ENCODE data around the gene PCNX4.

Gene PCNX4

GRCh38 chr14:60085085-60085484 is 6.6 kb upstream of the PCNX4 start:
- Histone ChIP-seq H3K79me1 (ENCODE audit: low read depth, low read length) (peaks cover 2% of the 10 kb centered on the region), H2BK15ac (ENCODE audit: low read length) (no peak overlapping the region), H2BK120ac (ENCODE audit: low read depth, low read length) (no peak overlapping the region), H3K36me3 (replicated peaks in 1 of 2; ENCODE audit: control insufficient read depth in 2 of 2, insufficient read depth in 2 of 2, low read length in 2 of 2) (no peaks in the 10 kb centered on the region), H2AK5ac (ENCODE audit: low read depth, low read length) (no peak overlapping the region), H3K4me2 (ENCODE audit: insufficient read depth, low read length, poor library complexity, severe bottlenecking) (no peak overlapping the region), H3K23ac (ENCODE audit: low read depth, low read length, poor library complexity) (no peak overlapping the region), H3K27ac (replicated peaks; ENCODE audit: low read length) (no peak overlapping the region), H3K4me3 (ENCODE audit: low read length in 2 of 2) (no peak overlapping the region), H3K4me1 (ENCODE audit: control insufficient read depth in 2 of 2, insufficient read depth in 1 of 2, low read depth in 1 of 2, low read length in 2 of 2) (no peaks in the 10 kb centered on the region), H3K14ac (ENCODE audit: low read length) (no peak overlapping the region), H3K9me3 (replicated peaks in 1 of 2; ENCODE audit: control insufficient read depth in 2 of 2, insufficient read depth in 1 of 2, low read depth in 1 of 2, low read length in 2 of 2) (no peaks in the 10 kb centered on the region), H3K18ac (ENCODE audit: low read length) (no peak overlapping the region), H4K8ac (ENCODE audit: low read depth, low read length) (no peak overlapping the region), H4K91ac (ENCODE audit: low read depth, low read length, poor library complexity) (no peak overlapping the region), H2BK5ac (ENCODE audit: low read length) (no peak overlapping the region), H2AFZ (ENCODE audit: low read length) (no peak overlapping the region), H3K9ac (ENCODE audit: low read depth, low read length, poor library complexity) (no peak overlapping the region), H2BK12ac (ENCODE audit: low read length) (no peak overlapping the region), H3K27me3 (ENCODE audit: control insufficient read depth in 3 of 3, insufficient read depth in 3 of 3, low read depth in 1 of 3, low read length in 3 of 3) (no peaks in the 10 kb centered on the region), H3K4ac (ENCODE audit: low read length) (no peak overlapping the region)
- DNase-seq (ENCODE audit: low spot score), result no peak

GRCh38 chr14:60085693-60086092 is 6.0 kb upstream of the PCNX4 start:
- peaks cover 0 to 1% of the 10 kb centered on the region in 2 donors for H3K4me1 ChIP-seq (ENCODE audit: control insufficient read depth in 2 of 2, insufficient read depth in 1 of 2, low read depth in 1 of 2, low read length in 2 of 2)
- WGBS, 2 donors (ENCODE audit: extremely low coverage in 2 of 2, insufficient read length in 2 of 2, insufficient replicate concordance in 1 of 2), result no CpG with 5 or more reads among the region's 3 CpGs
- no peak overlapping the region for H4K8ac ChIP-seq (ENCODE audit: low read depth, low read length)
- no peak overlapping the region for H2AFZ ChIP-seq (ENCODE audit: low read length)
- H3K9me3 ChIP-seq (replicated peaks in 1 of 2; ENCODE audit: control insufficient read depth in 2 of 2, insufficient read depth in 1 of 2, low read depth in 1 of 2, low read length in 2 of 2), result no peaks in the 10 kb centered on the region
- no peaks in the 10 kb centered on the region for H3K27me3 ChIP-seq (ENCODE audit: control insufficient read depth in 3 of 3, insufficient read depth in 3 of 3, low read depth in 1 of 3, low read length in 3 of 3)
- H3K79me1 ChIP-seq (ENCODE audit: low read depth, low read length), result peaks cover 2% of the 10 kb centered on the region
- no peak overlapping the region for H3K18ac ChIP-seq (ENCODE audit: low read length)
- H2BK15ac ChIP-seq (ENCODE audit: low read length), result no peak overlapping the region
- H3K23ac ChIP-seq (ENCODE audit: low read depth, low read length, poor library complexity), result no peak overlapping the region
- H2BK12ac ChIP-seq (ENCODE audit: low read length), result no peak overlapping the region
- no peak overlapping the region for H2AK5ac ChIP-seq (ENCODE audit: low read depth, low read length)
- H2BK5ac ChIP-seq (ENCODE audit: low read length), result no peak overlapping the region
- no peak overlapping the region for H3K14ac ChIP-seq (ENCODE audit: low read length)
- no peak overlapping the region for H3K4me3 ChIP-seq (ENCODE audit: low read length in 2 of 2)
- H3K36me3 ChIP-seq (replicated peaks in 1 of 2; ENCODE audit: control insufficient read depth in 2 of 2, insufficient read depth in 2 of 2, low read length in 2 of 2), result no peaks in the 10 kb centered on the region
- H3K9ac ChIP-seq (ENCODE audit: low read depth, low read length, poor library complexity), result no peak overlapping the region
- H3K27ac ChIP-seq (replicated peaks; ENCODE audit: low read length), result no peak overlapping the region
- DNase-seq (ENCODE audit: low spot score), result no peak
- H2BK120ac ChIP-seq (ENCODE audit: low read depth, low read length), result no peak overlapping the region
- H3K4me2 ChIP-seq (ENCODE audit: insufficient read depth, low read length, poor library complexity, severe bottlenecking), result no peak overlapping the region
- no peak overlapping the region for H4K91ac ChIP-seq (ENCODE audit: low read depth, low read length, poor library complexity)
- H3K4ac ChIP-seq (ENCODE audit: low read length), result no peak overlapping the region

GRCh38 chr14:60087668-60088067 is 4.1 kb upstream of the PCNX4 start:
- H3K27me3 ChIP-seq (ENCODE audit: control insufficient read depth in 3 of 3, insufficient read depth in 3 of 3, low read depth in 1 of 3, low read length in 3 of 3), result no peaks in the 10 kb centered on the region
- WGBS, 2 donors (ENCODE audit: extremely low coverage in 2 of 2, insufficient read length in 2 of 2, insufficient replicate concordance in 1 of 2), result no CpG with 5 or more reads among the region's 3 CpGs

GRCh38 chr14:60089221-60089620 is 2.5 kb upstream of the PCNX4 start:
- H3K9me3 ChIP-seq (replicated peaks in 1 of 2; ENCODE audit: control insufficient read depth in 2 of 2, insufficient read depth in 1 of 2, low read depth in 1 of 2, low read length in 2 of 2), result no peaks in the 10 kb centered on the region
- no peak overlapping the region for H3K18ac ChIP-seq (ENCODE audit: low read length)
- H2AK5ac ChIP-seq (ENCODE audit: low read depth, low read length), result no peak overlapping the region
- H3K23ac ChIP-seq (ENCODE audit: low read depth, low read length, poor library complexity), result no peak overlapping the region
- H2AFZ ChIP-seq (ENCODE audit: low read length), result peak overlapping the region; percentile 48
- H3K79me1 ChIP-seq (ENCODE audit: low read depth, low read length), result peaks cover 2% of the 10 kb centered on the region
- H2BK15ac ChIP-seq (ENCODE audit: low read length), result no peak overlapping the region
- H3K4me3 ChIP-seq (ENCODE audit: low read length in 2 of 2), result no peak overlapping the region
- H2BK12ac ChIP-seq (ENCODE audit: low read length), result no peak overlapping the region
- WGBS, 2 donors (ENCODE audit: extremely low coverage in 2 of 2, insufficient read length in 2 of 2, insufficient replicate concordance in 1 of 2), result no CpG with 5 or more reads among the region's 4 CpGs
- no peak overlapping the region for H4K91ac ChIP-seq (ENCODE audit: low read depth, low read length, poor library complexity)
- no peaks in the 10 kb centered on the region for H3K27me3 ChIP-seq (ENCODE audit: control insufficient read depth in 3 of 3, insufficient read depth in 3 of 3, low read depth in 1 of 3, low read length in 3 of 3)
- no peak for DNase-seq (ENCODE audit: low spot score)
- no peak overlapping the region for H4K8ac ChIP-seq (ENCODE audit: low read depth, low read length)
- no peaks in the 10 kb centered on the region for H3K36me3 ChIP-seq (replicated peaks in 1 of 2; ENCODE audit: control insufficient read depth in 2 of 2, insufficient read depth in 2 of 2, low read length in 2 of 2)
- H3K9ac ChIP-seq (ENCODE audit: low read depth, low read length, poor library complexity), result no peak overlapping the region
- peaks cover 1 to 5% of the 10 kb centered on the region in 2 donors for H3K4me1 ChIP-seq (ENCODE audit: control insufficient read depth in 2 of 2, insufficient read depth in 1 of 2, low read depth in 1 of 2, low read length in 2 of 2)
- H3K4me2 ChIP-seq (ENCODE audit: insufficient read depth, low read length, poor library complexity, severe bottlenecking), result no peak overlapping the region
- H3K4ac ChIP-seq (ENCODE audit: low read length), result no peak overlapping the region
- H2BK120ac ChIP-seq (ENCODE audit: low read depth, low read length), result no peak overlapping the region
- no peak overlapping the region for H3K27ac ChIP-seq (replicated peaks; ENCODE audit: low read length)
- no peak overlapping the region for H3K14ac ChIP-seq (ENCODE audit: low read length)
- no peak overlapping the region for H2BK5ac ChIP-seq (ENCODE audit: low read length)

More at GRCh38 chr14:60087668-60088067, 4.1 kb upstream of the PCNX4 start:
- Histone ChIP-seq H3K23ac (ENCODE audit: low read depth, low read length, poor library complexity) (no peak overlapping the region), H3K9me3 (replicated peaks in 1 of 2; ENCODE audit: control insufficient read depth in 2 of 2, insufficient read depth in 1 of 2, low read depth in 1 of 2, low read length in 2 of 2) (no peaks in the 10 kb centered on the region), H2BK12ac (ENCODE audit: low read length) (no peak overlapping the region), H3K14ac (ENCODE audit: low read length) (no peak overlapping the region), H3K27ac (replicated peaks; ENCODE audit: low read length) (no peak overlapping the region), H2AFZ (ENCODE audit: low read length) (no peak overlapping the region), H2AK5ac (ENCODE audit: low read depth, low read length) (no peak overlapping the region), H4K8ac (ENCODE audit: low read depth, low read length) (no peak overlapping the region), H3K4me3 (ENCODE audit: low read length in 2 of 2) (no peak overlapping the region), H3K4ac (ENCODE audit: low read length) (no peak overlapping the region), H3K18ac (ENCODE audit: low read length) (no peak overlapping the region), H3K4me2 (ENCODE audit: insufficient read depth, low read length, poor library complexity, severe bottlenecking) (no peak overlapping the region), H3K36me3 (replicated peaks in 1 of 2; ENCODE audit: control insufficient read depth in 2 of 2, insufficient read depth in 2 of 2, low read length in 2 of 2) (no peaks in the 10 kb centered on the region), H3K4me1 (ENCODE audit: control insufficient read depth in 2 of 2, insufficient read depth in 1 of 2, low read depth in 1 of 2, low read length in 2 of 2) (peaks cover 0 to 3% of the 10 kb centered on the region in 2 donors), H4K91ac (ENCODE audit: low read depth, low read length, poor library complexity) (no peak overlapping the region), H3K79me1 (ENCODE audit: low read depth, low read length) (peaks cover 2% of the 10 kb centered on the region), H2BK15ac (ENCODE audit: low read length) (no peak overlapping the region), H2BK5ac (ENCODE audit: low read length) (no peak overlapping the region), H3K9ac (ENCODE audit: low read depth, low read length, poor library complexity) (no peak overlapping the region), H2BK120ac (ENCODE audit: low read depth, low read length) (no peak overlapping the region)
- DNase-seq (ENCODE audit: low spot score), result no peak

All from neuronal stem cell (in vitro differentiated cells).